Karpas-422 (cell line): ENCODE measurements around the gene ANO4. TPM values are rescaled to one million over a fixed set of nuclear protein-coding genes. Genes with fewer than 3 reads are reported as not detected.
"Not testable (repeated sequence)": the region's sequence is repeated elsewhere in the genome, so short reads cannot be mapped to it uniquely, and the experiment has no call there.

ENCODE experiments used
- DNase-seq: peaks from one replicate; pipeline ENCODE4 v3.0.0-alpha.2; 2015
- H2AFZ ChIP-seq: fragments of 200-600 bp; sonication (generic); 2 replicates; pipeline ENCODE4 v1.6.1; 2014; ENCODE audit warnings: antibody characterized with exemption, low read length, mixed read lengths
- H3K27ac ChIP-seq: fragments of 200-600 bp; sonication (generic); 2 replicates; pipeline ENCODE4 v1.5.1; 2014; ENCODE audit warnings: mild to moderate bottlenecking, low read length, moderate library complexity
- H3K27me3 ChIP-seq: fragments of 200-600 bp; sonication (generic); 2 replicates; pipeline ENCODE4 v1.6.1; 2014; ENCODE audit warnings: low read length, mixed read lengths
- H3K36me3 ChIP-seq: fragments of 200-600 bp; sonication (generic); 2 replicates; pipeline ENCODE4 v1.6.1; 2014; ENCODE audit warnings: low read length, mixed read lengths; ENCODE audit not compliant: insufficient read depth
- H3K4me1 ChIP-seq: fragments of 200-600 bp; sonication (generic); 2 replicates; pipeline ENCODE4 v1.6.1; 2014; ENCODE audit warnings: mild to moderate bottlenecking, low read length, mixed read lengths
- H3K4me2 ChIP-seq: fragments of 200-600 bp; sonication (generic); 2 replicates; pipeline ENCODE4 v1.6.1; 2014; ENCODE audit warnings: low read length, low read depth, mild to moderate bottlenecking; ENCODE audit not compliant: poor library complexity, severe bottlenecking
- H3K4me3 ChIP-seq: fragments of 200-600 bp; sonication (generic); 2 replicates; pipeline ENCODE4 v1.5.1; 2014; ENCODE audit warnings: mild to moderate bottlenecking, antibody characterized with exemption, low read length, mixed read lengths
- H3K79me2 ChIP-seq: fragments of 200-600 bp; sonication (generic); 2 replicates; pipeline ENCODE4 v1.6.1; 2014; ENCODE audit warnings: mild to moderate bottlenecking, low read length, mixed read lengths
- H3K9ac ChIP-seq: fragments of 200-600 bp; sonication (generic); 2 replicates; pipeline ENCODE4 v1.6.0; 2014; ENCODE audit warnings: low read length
- H3K9me2 ChIP-seq: fragments of 200-600 bp; sonication (generic), shearing (Covaris generic); replicated peaks from 2 replicates; pipeline ENCODE4 v1.6.0; 2014; ENCODE audit warnings: mild to moderate bottlenecking, low read length, moderate library complexity; ENCODE audit not compliant: insufficient read depth
- H3K9me3 ChIP-seq: fragments of 300-700, 200-600 bp; sonication (generic); 2 replicates; pipeline ENCODE4 v1.6.1; 2014; ENCODE audit warnings: low read length, mixed read lengths
- H4K20me1 ChIP-seq: fragments of 200-600 bp; sonication (generic); 2 replicates; pipeline ENCODE4 v1.6.1; 2014; ENCODE audit warnings: mild to moderate bottlenecking, antibody characterized with exemption, low read length, low read depth; ENCODE audit not compliant: insufficient read depth
- total RNA-seq: library from RNA; depleted of rRNA; stranded (reverse); fragments of >200 nt; shearing (Covaris generic); gene quantifications from 2 replicates; pipeline ENCODE4 v1.2.3, GENCODE V29; 2014; ENCODE audit warnings: low replicate concordance

Gene ANO4
- total RNA-seq, 1 experiment from 2014 or later = not detected

GRCh38 chr12:100913872-100914592 is 119.5 kb downstream of the ANO4 start:
- H3K9me2 ChIP-seq = no peaks in the 10 kb centered on the region
- no peak overlapping the region for H3K9ac ChIP-seq
- H3K36me3 ChIP-seq = no peaks in the 10 kb centered on the region
- no peaks in the 10 kb centered on the region for H3K9me3 ChIP-seq
- DNase-seq = no peak
- H4K20me1 ChIP-seq = no peaks in the 10 kb centered on the region
- H3K4me1 ChIP-seq = no peaks in the 10 kb centered on the region
- no peak overlapping the region for H3K27ac ChIP-seq
- H3K27me3 ChIP-seq = no peaks in the 10 kb centered on the region
- H3K4me3 ChIP-seq = no peak overlapping the region
- no peak overlapping the region for H3K4me2 ChIP-seq
- H2AFZ ChIP-seq = no peak overlapping the region
- H3K79me2 ChIP-seq = no peaks in the 10 kb centered on the region

DNA sequence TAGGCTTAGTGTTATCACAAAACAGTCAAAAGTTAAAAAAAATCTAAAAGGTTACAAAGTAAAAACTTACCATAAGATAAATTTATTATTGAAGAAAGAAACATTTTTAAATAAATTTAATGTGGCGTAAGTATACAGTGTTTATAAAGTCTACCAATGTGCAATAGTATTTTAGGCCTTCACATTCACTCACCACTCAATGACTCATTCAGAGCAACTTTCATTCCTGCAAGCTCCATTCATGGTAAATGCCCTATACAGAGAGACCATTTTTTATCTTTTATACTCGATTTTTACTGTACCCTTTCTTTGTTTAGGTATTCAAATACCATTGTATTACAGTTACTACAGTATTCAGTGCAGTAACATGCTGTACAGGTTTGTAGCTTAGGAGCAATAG is 124.5 kb downstream of the ANO4 start:
- no peaks in the 10 kb centered on the region for H3K9me2 ChIP-seq
- H3K27ac ChIP-seq = no peak overlapping the region
- H3K4me3 ChIP-seq = no peak overlapping the region
- H2AFZ ChIP-seq = no peak overlapping the region
- no peaks in the 10 kb centered on the region for H3K79me2 ChIP-seq
- no peaks in the 10 kb centered on the region for H3K27me3 ChIP-seq
- H3K36me3 ChIP-seq = no peaks in the 10 kb centered on the region
- no peaks in the 10 kb centered on the region for H3K9me3 ChIP-seq
- no peak for DNase-seq
- no peaks in the 10 kb centered on the region for H4K20me1 ChIP-seq
- no peak overlapping the region for H3K9ac ChIP-seq
- no peaks in the 10 kb centered on the region; the same call in 1 of the 2 replicates for H3K4me1 ChIP-seq
- H3K4me2 ChIP-seq = no peak overlapping the region

DNA sequence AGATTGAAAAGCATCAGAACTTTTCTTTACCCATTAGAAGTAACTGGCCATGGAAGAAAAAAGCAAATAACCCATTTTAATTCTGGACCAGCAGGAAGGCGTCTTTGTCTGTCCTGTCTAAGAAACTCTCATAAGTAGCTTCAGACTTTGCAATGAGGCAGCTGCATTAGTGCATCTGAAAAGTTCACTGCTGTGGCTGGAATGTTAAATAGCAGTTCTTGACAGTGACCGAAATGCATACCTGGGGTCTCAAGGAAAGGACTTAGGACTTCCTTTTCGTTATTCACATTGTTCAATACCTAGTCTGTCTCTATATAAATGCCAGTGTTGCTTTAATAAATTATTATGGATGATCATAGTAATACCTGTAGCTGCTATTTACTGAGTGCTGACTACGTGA is 125.9 kb downstream of the ANO4 start:
- no peak overlapping the region for H3K9ac ChIP-seq
- no peaks in the 10 kb centered on the region; the same call in 1 of the 2 replicates for H3K4me1 ChIP-seq

DNA sequence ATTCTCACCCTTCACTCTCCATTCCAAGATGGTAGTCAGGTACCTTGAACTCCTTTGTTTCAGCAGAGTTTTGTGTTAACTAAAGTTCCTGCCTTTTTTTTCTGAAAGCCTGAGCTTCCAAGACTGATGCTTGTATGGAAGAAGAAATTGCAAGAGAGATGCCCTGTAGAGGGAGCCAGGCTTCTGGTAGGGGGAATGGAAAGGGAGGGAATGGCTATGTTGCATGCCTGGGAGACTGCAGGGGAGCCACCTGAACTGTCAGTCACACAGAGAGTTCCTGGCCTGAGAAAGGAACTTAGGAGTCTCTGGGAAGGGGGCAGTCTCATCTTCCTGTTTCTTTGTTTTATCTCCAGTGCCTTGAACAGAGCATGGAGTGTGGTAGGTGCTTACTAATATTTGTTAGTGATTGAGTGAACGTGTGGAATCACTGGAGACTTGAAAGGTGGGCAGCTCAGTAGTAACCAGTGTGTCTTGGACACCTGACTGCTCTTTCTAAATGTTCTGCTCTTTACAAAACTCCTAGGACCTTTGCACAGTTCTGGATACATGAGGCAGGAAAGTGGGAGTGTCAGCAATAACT is 132.2 kb downstream of the ANO4 start:
- no peaks in the 10 kb centered on the region for H3K9me2 ChIP-seq
- H4K20me1 ChIP-seq = no peaks in the 10 kb centered on the region

More for the DNA sequence above, 125.9 kb downstream of the ANO4 start:
- DNase-seq = no peak
- Histone ChIP-seq H4K20me1 (no peaks in the 10 kb centered on the region), H3K4me3 (no peak overlapping the region), H3K4me2 (no peak overlapping the region), H3K36me3 (no peaks in the 10 kb centered on the region), H2AFZ (no peak overlapping the region), H3K9me2 (no peaks in the 10 kb centered on the region), H3K79me2 (no peaks in the 10 kb centered on the region), H3K27ac (no peak overlapping the region), H3K27me3 (no peaks in the 10 kb centered on the region), H3K9me3 (no peaks in the 10 kb centered on the region)

DNA sequence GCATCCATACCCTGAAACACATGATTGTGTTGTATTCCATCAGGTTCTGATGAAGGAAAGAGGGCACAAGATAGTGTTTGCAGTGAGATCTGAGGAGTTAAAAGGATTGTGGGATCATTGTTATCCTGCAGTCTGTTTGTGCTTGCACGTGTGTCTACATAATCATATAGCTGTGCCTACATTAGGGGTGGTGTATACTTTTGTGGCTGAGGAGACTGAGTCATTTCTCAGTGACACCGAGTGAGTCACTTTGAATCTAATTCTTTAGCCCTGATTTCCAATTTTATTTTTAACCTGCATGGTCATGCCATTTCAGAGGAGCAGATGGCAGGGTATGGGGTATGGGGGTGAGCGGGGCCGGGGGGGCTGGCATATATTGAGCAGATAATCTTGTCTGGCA is 133.2 kb downstream of the ANO4 start:
- Histone ChIP-seq H3K27ac (no peak overlapping the region), H4K20me1 (no peaks in the 10 kb centered on the region), H3K4me1 (no peaks in the 10 kb centered on the region), H3K36me3 (no peaks in the 10 kb centered on the region), H3K4me3 (no peak overlapping the region), H2AFZ (no peak overlapping the region), H3K9me3 (no peaks in the 10 kb centered on the region), H3K4me2 (no peak overlapping the region), H3K9ac (no peak overlapping the region), H3K79me2 (no peaks in the 10 kb centered on the region), H3K9me2 (no peaks in the 10 kb centered on the region), H3K27me3 (no peaks in the 10 kb centered on the region)
- DNase-seq = no peak

More for the DNA sequence above, 132.2 kb downstream of the ANO4 start:
- Histone ChIP-seq H3K4me1 (no peaks in the 10 kb centered on the region; the same call in 1 of the 2 replicates), H3K9ac (no peak overlapping the region), H3K9me3 (no peaks in the 10 kb centered on the region), H3K79me2 (no peaks in the 10 kb centered on the region), H3K4me2 (no peak overlapping the region), H3K27me3 (no peaks in the 10 kb centered on the region), H3K36me3 (no peaks in the 10 kb centered on the region), H3K27ac (no peak overlapping the region), H3K4me3 (no peak overlapping the region), H2AFZ (no peak overlapping the region)
- DNase-seq = no peak

GRCh38 chr12:100932571-100932970 is 138.0 kb downstream of the ANO4 start:
- H3K9ac ChIP-seq = no peak overlapping the region
- no peak for DNase-seq
- H3K27ac ChIP-seq = no peak overlapping the region
- H3K27me3 ChIP-seq = no peaks in the 10 kb centered on the region
- no peaks in the 10 kb centered on the region for H3K79me2 ChIP-seq
- H3K36me3 ChIP-seq = no peaks in the 10 kb centered on the region
- no peak overlapping the region for H3K4me3 ChIP-seq
- H2AFZ ChIP-seq = no peak overlapping the region
- H3K9me2 ChIP-seq = no peaks in the 10 kb centered on the region
- H4K20me1 ChIP-seq = no peaks in the 10 kb centered on the region
- no peak overlapping the region for H3K4me2 ChIP-seq
- no peaks in the 10 kb centered on the region for H3K9me3 ChIP-seq
- no peaks in the 10 kb centered on the region for H3K4me1 ChIP-seq

DNA sequence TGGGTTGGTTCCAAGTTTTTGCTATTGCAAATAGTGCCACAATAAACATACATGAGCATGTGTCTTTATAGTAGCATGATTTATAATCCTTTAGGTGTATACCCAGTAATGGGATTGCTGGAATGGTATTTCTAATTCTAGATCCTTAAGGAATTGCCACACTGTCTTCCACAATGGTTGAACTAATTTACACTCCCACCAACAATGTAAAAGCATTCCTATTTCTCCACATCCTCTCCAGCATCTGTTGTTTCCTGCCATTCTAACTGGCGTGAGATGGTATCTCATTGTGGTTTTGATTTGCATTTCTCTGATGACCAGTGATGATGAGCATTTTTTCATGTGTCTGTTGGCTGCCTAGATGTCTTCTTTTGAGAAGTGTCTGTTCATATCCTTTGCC is 139.0 kb downstream of the ANO4 start:
- H3K27ac ChIP-seq, H3K9me2 ChIP-seq, H3K4me3 ChIP-seq, H3K9ac ChIP-seq, H2AFZ ChIP-seq, H3K9me3 ChIP-seq, H3K79me2 ChIP-seq, H3K4me1 ChIP-seq, H4K20me1 ChIP-seq, H3K36me3 ChIP-seq, DNase-seq, H3K4me2 ChIP-seq, H3K27me3 ChIP-seq: not testable (repeated sequence)

- Histone ChIP-seq H4K20me1 (no peaks in the 10 kb centered on the region), H3K27ac (no peak overlapping the region), H3K4me2 (no peak overlapping the region), H3K79me2 (no peaks in the 10 kb centered on the region), H3K27me3 (no peaks in the 10 kb centered on the region), H2AFZ (no peak overlapping the region), H3K4me1 (no peaks in the 10 kb centered on the region), H3K9me2 (no peaks in the 10 kb centered on the region), H3K4me3 (no peak overlapping the region), H3K36me3 (no peaks in the 10 kb centered on the region), H3K9me3 (no peaks in the 10 kb centered on the region), H3K9ac (no peak overlapping the region)
- no peak for DNase-seq
Measured at GRCh38 chr12:100935929-100936328, 141.4 kb downstream of the ANO4 start.
